Heart left ventricle (tissue), 13 donors: ENCODE data around the gene RASGEF1C.

ENCODE experiments used
- CTCF ChIP-seq, 12 donors: fragments of 200-600 bp; sonication (generic) in 4 of 12; IDR thresholded peaks; one replicate each; pipeline versions ENCODE4 v1.5.0 to v1.8.0; 2018 to 2022; ENCODE audit warnings: antibody characterized with exemption in 12 of 12, mild to moderate bottlenecking in 5 of 12
- POLR2A ChIP-seq, 2 donors: fragments of 450-650 bp; IDR thresholded peaks; one replicate each; pipeline ENCODE4 v1.6.1; 2017; ENCODE audit warnings: antibody characterized with exemption in 2 of 2, mild to moderate bottlenecking in 2 of 2, moderate library complexity in 2 of 2
- donor health status: ischemic (EF 13 %, LVEDD 7.1; RV severe dilation, severe dysfunction).
- donor health status: DM: no; HTN: yes; CAD: no.
- donor health status: DM: no; HTN: no; CAD: no.
- donor health status: ischemic (EF 25% LVEDD 6.9; RV normal size, moderate dysfunction).
- donor health status: ischemic (EF 25% LVEDD 5.7; RV mildly dilated, moderate dysfunction).
- donor health status: ischemic (EF 35%, LVEDD 5.7; RV mildly dilated, moderate dysfunction).
- donor health status: nonischemic (EF 11% LVEDD 7.7; RV severe dilation, severe dysfunction).
- donor health status: DM: yes; HTN: yes; CAD: no.
- donor health status: PGD.
- donor health status: ischemic (EF 29% LVEDD 5.4; RV normal size, mild dysfunction).
- donor health status: nonischemic (EF 23%, LVEDD 6.1; RV moderate dilation, normal function).

- no peak for TF ChIP-seq CTCF (IDR thresholded peaks at IDR 0.05)
- no peak for TF ChIP-seq POLR2A (IDR thresholded peaks at IDR 0.05)
Measured at GRCh38 chr5:180117000-180117725, 91.8 kb downstream of the RASGEF1C start.
